ENCODE results near the gene KCNK7. TPM values are rescaled to one million over a fixed set of nuclear protein-coding genes. Genes with fewer than 3 reads are reported as not detected.

KCNK7 gene
- total RNA-seq, 1 experiment from 2014 or later: 0.61 TPM

DNA sequence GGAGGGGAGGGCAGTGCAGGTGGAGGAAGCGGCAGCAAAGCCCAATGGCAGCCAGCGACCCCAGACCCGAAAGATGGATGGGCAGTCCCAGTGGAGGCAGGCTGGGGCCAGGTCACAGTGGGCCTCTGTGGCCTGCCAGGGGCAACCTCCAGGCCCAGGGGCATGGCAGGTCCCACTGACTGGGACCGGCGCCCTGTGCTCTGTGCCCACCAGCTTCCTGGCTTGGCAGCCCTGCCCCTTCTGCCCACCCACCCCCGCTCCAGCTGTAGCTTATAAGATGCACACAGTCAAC, 4.3 kb upstream of the KCNK7 start:
- Histone ChIP-seq H2AFZ (ENCODE audit: low read depth, low read length, poor library complexity, severe bottlenecking) (no peak overlapping the region), H3K27me3 (ENCODE audit: insufficient read depth, low read length) (no peaks in the 10 kb centered on the region), H3K4me2 (ENCODE audit: low read length) (no peak overlapping the region), H4K20me1 (ENCODE audit: insufficient read depth) (no peaks in the 10 kb centered on the region), H3K4me3 (replicated peaks in 1 of 2; ENCODE audit: low read depth in 1 of 2, low read length in 2 of 2) (no peak overlapping the region), H3K9me3 (ENCODE audit: control insufficient read depth in 1 of 2, insufficient read depth in 1 of 2, low read depth in 1 of 2, low read length in 2 of 2) (no peaks in the 10 kb centered on the region), H3K9ac (ENCODE audit: low read length) (no peak overlapping the region), H3K4me1 (ENCODE audit: control insufficient read depth in 1 of 2, insufficient read depth in 2 of 2, low read length in 2 of 2) (peaks cover 12 to 13% of the 10 kb centered on the region in 2 experiments), H3K27ac (ENCODE audit: low read depth, low read length) (no peak overlapping the region), H3K36me3 (ENCODE audit: control insufficient read depth in 1 of 2, insufficient read depth in 2 of 2, low read length in 2 of 2) (peaks cover 5 to 7% of the 10 kb centered on the region in 2 experiments; a peak in 3 of 4 replicates), H3K79me2 (ENCODE audit: insufficient read depth, low read length) (no peaks in the 10 kb centered on the region), H3K9me2 (ENCODE audit: insufficient read depth) (no peaks in the 10 kb centered on the region)
- TF ChIP-seq POLR2AphosphoS5 (IDR thresholded peaks at IDR 0.05; ENCODE audit: low read depth, low read length) (0 out of 2 replicates have a peak, but pooled peaks have one; percentile 13), FOSL1 (IDR thresholded peaks at IDR 0.05; ENCODE audit: low read depth) (no peak)
- ATAC-seq: no peak
- intact Hi-C loops (cut with micrococcal nuclease): no loop called here
- CTCF ChIA-PET: no interaction called here
- RAD21 ChIA-PET (ENCODE audit: low non-redundant PET in 1 of 2, low total read pairs in 2 of 2, uncharacterized antibody in 2 of 2, unreplicated experiment in 2 of 2): no interaction called here
- BruUV-seq (replicated peaks): no TSS peak
- no peak for DNase-seq (ENCODE audit: low read depth, low spot score)
- POLR2A ChIA-PET: no interaction called here

DNA sequence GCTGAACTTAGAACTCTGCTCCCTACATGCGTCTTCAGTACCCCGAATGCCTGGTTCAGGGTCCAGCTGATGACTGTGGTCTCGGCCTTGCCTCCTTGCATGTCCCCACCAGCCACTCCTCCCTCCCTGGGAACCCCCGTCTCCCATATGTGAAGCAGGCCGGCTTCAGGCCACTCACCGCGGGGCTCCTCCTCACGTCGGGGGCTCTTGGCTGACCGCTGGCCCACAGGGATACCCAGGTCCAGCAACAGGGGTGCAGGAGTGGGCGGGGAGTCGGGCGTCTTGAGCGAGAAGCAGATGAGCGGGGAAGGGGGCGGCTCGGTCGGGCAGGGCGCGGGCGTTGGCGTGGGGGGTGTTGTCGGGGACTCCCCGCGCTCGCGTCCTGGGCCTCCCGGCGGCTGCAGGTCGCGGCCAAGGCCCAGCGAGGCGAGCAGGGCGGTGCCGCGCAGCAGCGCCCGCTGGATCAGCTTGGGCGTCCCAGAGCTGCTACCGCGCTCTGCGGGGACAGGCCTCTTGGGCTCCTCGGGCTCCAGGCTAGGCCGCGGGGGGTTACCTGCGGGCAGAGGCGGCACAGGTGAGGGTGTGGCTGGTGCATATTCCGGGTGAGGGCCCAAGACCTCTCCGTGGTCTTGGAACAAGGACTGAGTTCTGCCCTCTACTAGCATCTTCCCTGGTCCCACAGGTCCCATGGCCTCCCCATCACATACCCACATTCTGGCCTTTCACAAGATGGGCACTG, 3.8 kb upstream of the KCNK7 start:
- Histone ChIP-seq H4K20me1 (ENCODE audit: insufficient read depth) (no peaks in the 10 kb centered on the region), H3K79me2 (ENCODE audit: insufficient read depth, low read length) (no peaks in the 10 kb centered on the region), H3K9ac (ENCODE audit: low read length) (no peak overlapping the region), H3K9me2 (ENCODE audit: insufficient read depth) (no peaks in the 10 kb centered on the region), H2AFZ (ENCODE audit: low read depth, low read length, poor library complexity, severe bottlenecking) (no peak overlapping the region), H3K27ac (ENCODE audit: low read depth, low read length) (no peak overlapping the region), H3K9me3 (ENCODE audit: control insufficient read depth in 1 of 2, insufficient read depth in 1 of 2, low read depth in 1 of 2, low read length in 2 of 2) (no peaks in the 10 kb centered on the region), H3K36me3 (ENCODE audit: control insufficient read depth in 1 of 2, insufficient read depth in 2 of 2, low read length in 2 of 2) (peaks cover 3 to 6% of the 10 kb centered on the region in 2 experiments; a peak in 2 of 4 replicates), H3K4me1 (ENCODE audit: control insufficient read depth in 1 of 2, insufficient read depth in 2 of 2, low read length in 2 of 2) (peaks cover 12 to 15% of the 10 kb centered on the region in 2 experiments), H3K4me3 (replicated peaks in 1 of 2; ENCODE audit: low read depth in 1 of 2, low read length in 2 of 2) (no peak overlapping the region), H3K4me2 (ENCODE audit: low read length) (no peak overlapping the region), H3K27me3 (ENCODE audit: insufficient read depth, low read length) (no peaks in the 10 kb centered on the region)
- ChIA-PET RAD21 (ENCODE audit: low non-redundant PET in 1 of 2, low total read pairs in 2 of 2, uncharacterized antibody in 2 of 2, unreplicated experiment in 2 of 2) (no interaction called here), CTCF (no interaction called here), POLR2A (no interaction called here)
- intact Hi-C loops (cut with micrococcal nuclease): no loop called here
- DNase-seq (ENCODE audit: low read depth, low spot score) (no peak), ATAC-seq (no peak)
- no TSS peak for BruUV-seq (replicated peaks)
- TF ChIP-seq EGR1 (IDR thresholded peaks at IDR 0.05; ENCODE audit: low read depth) (no peak), EZH2phosphoT487 (IDR thresholded peaks at IDR 0.05; ENCODE audit: borderline replicate concordance) (no peak), ZNF274 (IDR thresholded peaks at IDR 0.05; ENCODE audit: low read depth, low read length) (no peak), SIN3A (IDR thresholded peaks at IDR 0.05; ENCODE audit: low read depth) (no peak), ZFX (IDR thresholded peaks at IDR 0.05) (no peak), YY1 (IDR thresholded peaks at IDR 0.05; ENCODE audit: extremely low read depth, insufficient replicate concordance, low read depth, low read length) (no peak), POLR2A (IDR thresholded peaks at IDR 0.05; ENCODE audit: borderline replicate concordance, extremely low read depth, insufficient read depth, insufficient read length) (no peak), CEBPB (IDR thresholded peaks at IDR 0.05; ENCODE audit: low read depth) (no peak), FOSL1 (IDR thresholded peaks at IDR 0.05; ENCODE audit: low read depth) (no peak), EZH2 (IDR thresholded peaks at IDR 0.05) (no peak), JUND (IDR thresholded peaks at IDR 0.05) (no peak), RAD21 (IDR thresholded peaks at IDR 0.05; ENCODE audit: low read depth) (no peak), CBX3 (IDR thresholded peaks at IDR 0.05; ENCODE audit: low read depth) (no peak)
- TF ChIP-seq, protein P1, sequence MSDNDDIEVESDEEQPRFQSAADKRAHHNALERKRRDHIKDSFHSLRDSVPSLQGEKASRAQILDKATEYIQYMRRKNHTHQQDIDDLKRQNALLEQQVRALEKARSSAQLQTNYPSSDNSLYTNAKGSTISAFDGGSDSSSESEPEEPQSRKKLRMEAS (IDR thresholded peaks at IDR 0.05): no peak
- TF ChIP-seq, protein P2, sequence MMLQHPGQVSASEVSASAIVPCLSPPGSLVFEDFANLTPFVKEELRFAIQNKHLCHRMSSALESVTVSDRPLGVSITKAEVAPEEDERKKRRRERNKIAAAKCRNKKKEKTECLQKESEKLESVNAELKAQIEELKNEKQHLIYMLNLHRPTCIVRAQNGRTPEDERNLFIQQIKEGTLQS (IDR thresholded peaks at IDR 0.05): no peak
- TF ChIP-seq, protein P3, sequence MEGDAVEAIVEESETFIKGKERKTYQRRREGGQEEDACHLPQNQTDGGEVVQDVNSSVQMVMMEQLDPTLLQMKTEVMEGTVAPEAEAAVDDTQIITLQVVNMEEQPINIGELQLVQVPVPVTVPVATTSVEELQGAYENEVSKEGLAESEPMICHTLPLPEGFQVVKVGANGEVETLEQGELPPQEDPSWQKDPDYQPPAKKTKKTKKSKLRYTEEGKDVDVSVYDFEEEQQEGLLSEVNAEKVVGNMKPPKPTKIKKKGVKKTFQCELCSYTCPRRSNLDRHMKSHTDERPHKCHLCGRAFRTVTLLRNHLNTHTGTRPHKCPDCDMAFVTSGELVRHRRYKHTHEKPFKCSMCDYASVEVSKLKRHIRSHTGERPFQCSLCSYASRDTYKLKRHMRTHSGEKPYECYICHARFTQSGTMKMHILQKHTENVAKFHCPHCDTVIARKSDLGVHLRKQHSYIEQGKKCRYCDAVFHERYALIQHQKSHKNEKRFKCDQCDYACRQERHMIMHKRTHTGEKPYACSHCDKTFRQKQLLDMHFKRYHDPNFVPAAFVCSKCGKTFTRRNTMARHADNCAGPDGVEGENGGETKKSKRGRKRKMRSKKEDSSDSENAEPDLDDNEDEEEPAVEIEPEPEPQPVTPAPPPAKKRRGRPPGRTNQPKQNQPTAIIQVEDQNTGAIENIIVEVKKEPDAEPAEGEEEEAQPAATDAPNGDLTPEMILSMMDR (IDR thresholded peaks at IDR 0.05 in 2 of 3, conservative IDR thresholded peaks at IDR 0.05 in 1 of 3; ENCODE audit: borderline replicate concordance in 1 of 3, insufficient read depth in 1 of 3, low read depth in 2 of 3, low read length in 2 of 3): no peak
- TF ChIP-seq, protein P4, sequence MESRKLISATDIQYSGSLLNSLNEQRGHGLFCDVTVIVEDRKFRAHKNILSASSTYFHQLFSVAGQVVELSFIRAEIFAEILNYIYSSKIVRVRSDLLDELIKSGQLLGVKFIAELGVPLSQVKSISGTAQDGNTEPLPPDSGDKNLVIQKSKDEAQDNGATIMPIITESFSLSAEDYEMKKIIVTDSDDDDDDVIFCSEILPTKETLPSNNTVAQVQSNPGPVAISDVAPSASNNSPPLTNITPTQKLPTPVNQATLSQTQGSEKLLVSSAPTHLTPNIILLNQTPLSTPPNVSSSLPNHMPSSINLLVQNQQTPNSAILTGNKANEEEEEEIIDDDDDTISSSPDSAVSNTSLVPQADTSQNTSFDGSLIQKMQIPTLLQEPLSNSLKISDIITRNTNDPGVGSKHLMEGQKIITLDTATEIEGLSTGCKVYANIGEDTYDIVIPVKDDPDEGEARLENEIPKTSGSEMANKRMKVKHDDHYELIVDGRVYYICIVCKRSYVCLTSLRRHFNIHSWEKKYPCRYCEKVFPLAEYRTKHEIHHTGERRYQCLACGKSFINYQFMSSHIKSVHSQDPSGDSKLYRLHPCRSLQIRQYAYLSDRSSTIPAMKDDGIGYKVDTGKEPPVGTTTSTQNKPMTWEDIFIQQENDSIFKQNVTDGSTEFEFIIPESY (IDR thresholded peaks at IDR 0.05; ENCODE audit: extremely low read depth, insufficient replicate concordance, low read length): no peak
